Measurements from ENCODE around the gene YES1.

YES1 gene

DNA sequence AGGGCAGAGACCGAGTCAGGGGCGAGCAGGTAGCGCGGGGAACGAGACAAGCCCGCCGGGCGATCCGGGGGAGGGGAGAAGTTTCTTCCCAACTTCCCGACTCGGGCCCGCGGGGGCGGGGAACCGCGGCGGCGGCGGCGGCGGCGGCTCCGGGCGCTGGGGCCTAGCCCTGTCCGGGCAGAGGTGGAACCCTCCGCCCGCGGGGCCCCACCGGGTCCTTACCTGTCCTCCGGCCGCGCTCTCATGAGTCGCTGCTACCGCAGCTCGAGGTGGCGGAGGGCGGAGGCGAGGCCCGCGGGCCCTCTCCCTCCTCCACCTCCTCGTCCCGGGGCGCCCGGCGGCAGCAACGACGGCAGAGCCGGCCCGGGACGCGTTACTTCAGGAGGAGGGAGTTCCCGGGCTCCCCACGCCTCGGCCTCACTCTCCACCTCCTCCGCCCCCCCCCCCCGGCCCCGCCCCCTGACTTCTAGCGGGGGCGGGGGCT lies at the start of gene YES1:
TSS of gene YES1 (minus strand) at position 351 of the 484 bp plus-strand sequence. CDS start 55,415 bp downstream, outside the sequence.
- in situ Hi-C loops (cut with MboI; ENCODE audit: low sequenced_read_pairs): no loop called here

- in situ Hi-C loops (cut with MboI; ENCODE audit: low sequenced_read_pairs): no loop called here
These were observed 45.9 kb upstream of the YES1 start for GRCh38 chr18:857986-858385.

DNA sequence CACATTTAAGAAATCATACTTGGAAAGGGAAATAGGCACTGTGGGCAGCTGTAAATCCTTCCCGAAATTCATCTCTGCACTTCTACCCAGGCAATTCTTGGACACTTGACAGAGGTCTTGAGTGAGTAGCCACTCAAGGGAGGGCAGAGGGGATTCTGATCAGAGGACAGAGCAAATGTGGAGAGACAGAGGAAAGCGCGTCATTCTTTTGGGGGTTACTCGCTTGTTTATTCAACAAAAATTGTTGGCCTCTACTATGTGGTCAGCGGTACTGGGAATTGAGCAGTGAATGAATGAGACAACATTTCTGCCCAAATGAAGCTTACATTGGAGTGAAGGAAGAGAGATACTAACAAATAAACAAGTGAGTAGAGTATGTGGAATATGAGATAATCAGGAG lies 41.4 kb upstream of the YES1 start:
- in situ Hi-C loops (cut with MboI; ENCODE audit: low sequenced_read_pairs): no loop called here

GRCh38 chr18:850960-851359 lies 38.9 kb upstream of the YES1 start:
- in situ Hi-C loops (cut with MboI; ENCODE audit: low sequenced_read_pairs): no loop called here

GRCh38 chr18:849021-849420 lies 37.0 kb upstream of the YES1 start:
- in situ Hi-C loops (cut with MboI; ENCODE audit: low sequenced_read_pairs): no loop called here

GRCh38 chr18:848062-848861 lies 36.2 kb upstream of the YES1 start:
- in situ Hi-C loops (cut with MboI; ENCODE audit: low sequenced_read_pairs): no loop called here

GRCh38 chr18:845152-845819 lies 33.2 kb upstream of the YES1 start:
- in situ Hi-C loops (cut with MboI; ENCODE audit: low sequenced_read_pairs): no loop called here

GRCh38 chr18:841647-842370 lies 29.8 kb upstream of the YES1 start:
- in situ Hi-C loops (cut with MboI; ENCODE audit: low sequenced_read_pairs): no loop called here

DNA sequence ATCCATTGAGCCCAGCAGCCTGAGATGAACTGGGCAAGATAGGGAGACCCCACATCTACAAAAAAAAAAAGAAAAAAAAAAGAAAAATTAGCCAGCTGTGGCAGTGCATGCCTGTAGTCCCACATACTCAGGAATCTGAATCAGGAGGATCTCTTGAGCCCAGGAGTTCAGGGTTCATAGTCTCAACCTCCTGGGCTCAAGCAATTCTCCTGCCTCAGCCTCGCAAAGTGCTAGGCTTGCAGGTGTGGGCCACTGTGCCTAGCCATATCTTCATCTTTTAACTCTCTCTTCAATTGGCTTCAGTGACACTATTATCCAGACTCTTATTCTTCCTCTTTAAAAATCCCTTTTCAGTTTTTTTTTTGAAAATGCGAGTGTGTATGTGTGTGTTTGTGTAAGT lies 28.5 kb upstream of the YES1 start:
- in situ Hi-C loops (cut with MboI; ENCODE audit: low sequenced_read_pairs): no loop called here

- in situ Hi-C loops (cut with MboI; ENCODE audit: low sequenced_read_pairs): no loop called here
These were observed 28.0 kb upstream of the YES1 start for GRCh38 chr18:840023-840408.

DNA sequence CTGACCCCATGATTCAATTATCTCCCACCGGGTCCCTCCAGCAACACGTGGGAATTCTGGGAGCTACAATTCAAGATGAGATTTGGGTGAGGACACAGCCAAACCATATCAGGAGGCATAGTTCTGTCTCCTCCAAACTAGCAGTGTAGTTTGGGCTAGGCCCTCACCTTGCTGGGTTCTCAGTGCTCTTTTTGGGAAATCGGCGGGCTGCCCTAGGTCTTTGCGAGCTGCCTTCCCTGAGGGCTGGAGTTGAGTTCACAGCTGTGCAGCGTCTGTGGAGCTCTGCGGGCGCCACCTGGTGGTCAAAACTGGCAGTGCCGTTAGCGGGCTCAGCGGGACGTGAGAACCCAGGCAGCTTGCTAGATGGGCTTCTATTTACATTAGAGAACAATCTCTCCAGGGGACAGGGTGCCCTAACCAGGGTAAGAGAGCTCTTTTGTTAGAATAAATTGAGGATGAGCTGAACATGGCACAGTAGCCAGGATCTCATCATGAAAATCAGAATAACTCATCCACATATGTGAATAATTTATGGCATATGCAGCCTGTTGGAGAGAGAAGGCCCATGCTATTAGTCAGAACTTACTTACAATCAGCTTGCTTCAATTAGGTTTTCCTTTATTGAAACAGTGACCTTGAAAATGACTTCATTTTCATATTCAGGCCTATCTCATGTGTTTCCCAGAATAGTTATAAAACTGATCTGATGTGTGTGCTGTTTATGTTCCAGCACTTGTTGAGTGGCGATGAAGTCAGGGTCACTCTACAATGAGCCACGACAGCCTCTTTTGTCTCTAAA lies 27.4 kb upstream of the YES1 start:
- in situ Hi-C loops (cut with MboI; ENCODE audit: low sequenced_read_pairs): no loop called here

DNA sequence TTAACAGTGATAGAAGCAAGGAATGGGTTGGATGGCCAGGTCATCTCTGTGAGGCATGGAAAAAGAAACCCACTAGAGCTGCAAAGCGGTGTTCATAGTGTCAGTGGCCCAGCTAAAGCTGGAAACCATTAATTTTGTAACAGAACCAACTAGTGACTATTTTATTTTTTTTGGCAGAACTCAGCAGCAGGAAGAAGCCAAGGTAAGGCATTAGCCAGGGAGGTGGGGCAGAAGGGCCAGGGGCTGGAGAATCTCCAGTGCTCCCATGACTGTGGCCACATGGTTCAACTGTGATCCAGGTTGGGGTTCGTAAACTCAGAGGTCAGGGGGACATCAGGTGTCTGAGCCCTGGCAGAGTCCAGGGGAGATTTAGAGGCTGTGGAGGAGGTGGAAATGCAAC lies 25.9 kb upstream of the YES1 start:
- in situ Hi-C loops (cut with MboI; ENCODE audit: low sequenced_read_pairs): no loop called here

DNA sequence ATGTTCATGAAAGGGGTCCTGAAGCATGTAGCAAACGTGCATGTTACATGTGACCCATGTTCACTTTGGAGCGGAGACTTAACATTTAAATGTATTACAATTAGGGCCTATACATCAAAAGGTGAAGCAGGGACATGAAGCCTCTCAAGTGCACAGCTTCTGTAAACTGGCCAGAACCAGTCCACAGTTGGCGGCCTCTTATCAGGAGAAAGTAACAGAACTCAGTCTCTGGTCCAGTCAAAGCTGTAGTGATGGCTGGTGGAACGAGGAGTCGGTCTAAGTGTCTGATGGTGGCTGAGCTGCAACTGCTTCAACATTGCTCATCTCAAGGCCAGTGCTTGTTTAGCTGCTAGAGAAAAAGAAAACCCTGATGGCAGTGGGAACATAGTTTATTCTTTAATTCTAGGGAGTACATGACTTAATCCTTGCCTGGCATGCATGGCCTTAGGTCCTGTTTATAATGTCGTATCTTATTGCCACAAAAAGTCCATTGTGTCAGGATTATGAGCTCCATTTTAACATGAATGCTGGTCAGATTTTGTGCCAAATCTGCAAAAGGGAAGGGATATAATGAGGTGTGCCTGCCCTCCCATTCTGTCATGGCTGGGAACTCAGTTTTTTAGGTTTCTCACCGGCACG lies 22.2 kb upstream of the YES1 start:
- in situ Hi-C loops (cut with MboI; ENCODE audit: low sequenced_read_pairs): no loop called here

- in situ Hi-C loops (cut with MboI; ENCODE audit: low sequenced_read_pairs): no loop called here
These were observed 21.2 kb upstream of the YES1 start for GRCh38 chr18:833197-833596.

DNA sequence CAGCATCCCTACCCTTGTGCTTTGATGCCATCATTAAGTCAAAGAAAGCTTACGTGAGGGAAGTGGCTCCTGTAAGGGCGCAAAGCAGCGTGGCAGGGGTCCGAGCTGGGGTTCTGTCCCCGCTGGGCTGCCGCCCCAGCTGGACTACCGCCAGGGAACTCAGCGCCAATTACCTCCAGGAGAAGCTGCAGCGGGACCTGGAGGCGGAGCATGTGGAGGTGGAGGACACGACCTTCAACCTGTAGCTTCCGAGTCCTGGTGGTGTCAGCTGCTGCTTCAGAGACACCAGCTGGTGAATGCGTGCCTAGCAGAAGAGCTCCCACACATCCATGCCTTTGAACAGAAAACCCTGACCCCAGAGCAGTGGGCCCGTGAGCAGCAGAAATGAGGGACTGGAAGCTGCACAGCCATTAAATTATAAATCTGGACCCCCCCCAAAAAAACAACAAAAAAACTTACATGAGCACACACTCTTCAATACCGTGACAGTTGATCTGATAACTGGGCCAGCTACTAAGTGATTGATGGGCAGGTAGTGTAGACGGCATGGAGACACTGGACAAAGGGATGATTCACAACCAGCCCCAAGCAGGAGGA lies 20.1 kb upstream of the YES1 start:
- in situ Hi-C loops (cut with MboI; ENCODE audit: low sequenced_read_pairs): no loop called here

DNA sequence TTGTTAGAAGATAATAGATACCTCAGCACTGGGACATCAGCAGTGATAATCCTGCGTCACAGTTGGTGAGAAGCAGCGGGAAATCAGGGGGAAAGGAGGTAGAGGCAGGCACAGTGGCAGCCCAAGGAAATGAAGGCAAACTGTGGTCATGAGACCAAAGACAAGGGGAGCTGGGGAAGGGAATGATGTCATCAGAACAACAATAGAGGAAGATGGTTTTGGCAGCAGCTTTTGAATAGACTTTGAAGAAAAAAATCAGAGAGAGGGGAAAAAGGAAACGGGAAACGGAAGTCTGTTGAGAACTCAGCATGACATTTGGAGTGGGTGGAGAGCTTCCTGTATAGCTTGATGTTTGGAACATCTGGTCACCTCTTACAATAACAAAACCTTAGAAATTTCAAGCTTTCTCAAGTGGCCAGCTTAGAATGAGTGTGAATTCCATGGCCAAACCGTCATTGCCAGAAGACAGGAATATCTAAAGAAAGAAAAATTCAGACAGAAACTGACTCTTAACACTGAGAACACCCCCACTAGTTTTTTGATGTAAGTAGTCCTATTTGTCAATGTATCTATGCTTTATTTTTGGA lies 18.4 kb upstream of the YES1 start:
- in situ Hi-C loops (cut with MboI; ENCODE audit: low sequenced_read_pairs): no loop called here

- in situ Hi-C loops (cut with MboI; ENCODE audit: low sequenced_read_pairs): no loop called here
These were observed 17.4 kb upstream of the YES1 start for GRCh38 chr18:829432-829831.

GRCh38 chr18:827093-827677 lies 15.1 kb upstream of the YES1 start:
- in situ Hi-C loops (cut with MboI; ENCODE audit: low sequenced_read_pairs): no loop called here

- in situ Hi-C loops (cut with MboI; ENCODE audit: low sequenced_read_pairs): no loop called here
These were observed 14.0 kb upstream of the YES1 start for GRCh38 chr18:825891-826585.
